GM19025 (cell line): ENCODE data around the gene NACA.
"Not testable (repeated sequence)": the region's sequence is repeated elsewhere in the genome, so short reads cannot be mapped to it uniquely, and the experiment has no call there.

Experiments used
- ATAC-seq: cut with Tn5 transposase; IDR thresholded peaks from one replicate; pipeline ENCODE4 v1.9.1; 2021; ENCODE audit warnings: mild to moderate bottlenecking, low read depth, moderate library complexity; ENCODE audit not compliant: unreplicated experiment

NACA gene

DNA sequence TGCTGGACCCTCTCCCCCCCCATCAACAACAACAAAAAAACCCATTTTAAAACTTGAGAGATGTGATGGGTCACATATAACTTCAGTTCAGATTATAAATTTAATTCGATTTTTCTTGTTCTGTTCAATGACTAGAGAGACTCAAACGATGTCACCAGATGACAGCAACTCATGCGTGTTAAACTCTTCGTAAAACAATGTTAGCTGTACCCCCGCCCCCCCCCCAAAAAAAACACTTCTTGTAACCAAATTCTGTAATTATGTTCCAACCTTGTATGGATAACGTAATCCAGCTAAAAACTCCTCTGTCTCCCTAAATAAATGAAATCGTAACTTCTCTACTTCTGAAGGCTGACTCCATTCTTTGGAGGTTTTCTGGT lies 614 bp upstream of the NACA start:
- ATAC-seq: no peak

DNA sequence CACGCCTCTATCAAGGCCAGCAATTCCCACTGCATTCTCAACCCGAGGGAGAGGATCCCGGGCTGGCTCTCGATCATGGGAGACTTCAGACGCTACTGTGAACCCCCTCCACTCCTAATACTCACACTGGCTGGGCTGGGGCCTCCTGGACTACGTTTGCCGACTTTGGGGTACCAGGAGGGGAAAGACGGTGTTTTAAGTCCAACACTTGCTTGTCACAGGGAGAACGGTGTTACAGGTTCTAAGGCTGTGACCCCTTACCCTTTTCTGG lies 463 bp downstream of the NACA start:
- ATAC-seq: no peak

DNA sequence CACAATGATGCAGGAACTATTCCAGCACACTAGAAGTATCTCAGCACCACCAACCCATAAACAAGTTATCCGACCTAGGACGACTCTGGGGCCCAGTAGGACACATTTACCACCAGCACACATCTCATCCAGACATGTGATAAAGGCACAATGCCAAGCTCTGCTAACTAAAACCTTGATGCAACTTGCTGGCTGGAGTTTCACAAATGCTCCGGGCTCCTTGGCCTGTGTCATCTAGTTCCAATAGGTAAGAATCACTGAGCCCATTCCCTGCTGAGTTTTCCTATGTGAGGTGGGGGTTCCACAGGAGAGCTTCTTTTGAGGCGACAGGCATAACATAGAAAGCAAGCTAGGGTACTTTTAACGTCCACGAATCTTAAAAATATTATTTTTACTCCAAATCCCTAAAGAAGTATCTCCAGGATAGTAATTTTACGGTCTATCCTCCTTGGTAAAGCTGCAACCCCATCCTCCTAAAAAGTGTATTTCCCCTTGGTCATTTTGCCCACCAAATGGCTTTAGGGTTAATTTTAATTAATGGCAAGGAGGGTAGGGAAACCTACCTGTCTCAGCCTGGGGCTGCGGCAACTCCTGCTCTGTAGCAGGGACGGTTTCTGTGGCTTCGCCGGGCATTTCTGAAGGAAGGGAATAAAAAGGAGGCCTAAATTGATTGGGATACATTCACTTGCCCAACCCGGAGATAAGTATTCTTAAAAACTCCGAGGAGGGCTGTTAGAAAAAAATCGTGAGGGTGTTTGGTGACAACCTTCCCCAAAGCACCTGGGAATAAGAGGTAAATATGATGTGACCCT lies 1.0 kb downstream of the NACA start:
- no peak for ATAC-seq

DNA sequence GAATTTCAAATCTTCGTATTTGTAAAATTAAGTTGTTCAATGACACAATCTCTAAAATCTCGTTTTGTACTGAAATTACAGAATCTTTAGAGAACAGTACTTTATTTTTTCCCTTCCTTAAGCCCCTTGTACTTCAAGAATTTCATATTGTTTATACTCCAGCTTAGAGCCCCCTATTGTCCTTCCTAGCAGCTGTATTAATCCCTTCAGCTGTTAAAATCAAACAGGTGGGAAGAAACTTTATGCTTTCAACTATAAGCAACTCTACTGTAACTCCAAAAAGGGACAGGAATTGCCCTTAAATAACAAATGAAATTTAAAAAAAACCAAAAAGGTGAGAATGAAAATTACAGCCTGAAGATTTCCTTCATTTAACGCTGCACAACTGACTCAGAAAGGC lies 1.7 kb downstream of the NACA start:
- ATAC-seq: no peak

DNA sequence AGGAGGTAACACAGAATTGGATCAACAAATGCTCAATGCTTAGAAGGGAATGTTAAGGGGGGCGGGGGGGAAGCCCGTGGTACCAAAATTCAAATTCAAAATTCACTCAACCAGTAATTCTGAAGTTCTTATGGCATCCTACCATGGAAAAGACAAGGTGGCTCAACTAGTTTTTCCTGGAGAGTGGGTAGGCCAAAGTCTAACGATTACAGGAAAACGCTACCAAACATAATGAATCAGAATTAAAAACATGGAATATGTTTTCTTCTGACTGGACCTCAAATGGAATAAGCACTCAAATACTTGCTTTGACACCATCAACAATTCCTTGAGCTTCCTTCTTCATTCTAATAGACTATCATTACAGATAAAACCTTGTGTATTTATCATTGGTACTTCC lies 2.3 kb downstream of the NACA start:
- ATAC-seq: no peak

DNA sequence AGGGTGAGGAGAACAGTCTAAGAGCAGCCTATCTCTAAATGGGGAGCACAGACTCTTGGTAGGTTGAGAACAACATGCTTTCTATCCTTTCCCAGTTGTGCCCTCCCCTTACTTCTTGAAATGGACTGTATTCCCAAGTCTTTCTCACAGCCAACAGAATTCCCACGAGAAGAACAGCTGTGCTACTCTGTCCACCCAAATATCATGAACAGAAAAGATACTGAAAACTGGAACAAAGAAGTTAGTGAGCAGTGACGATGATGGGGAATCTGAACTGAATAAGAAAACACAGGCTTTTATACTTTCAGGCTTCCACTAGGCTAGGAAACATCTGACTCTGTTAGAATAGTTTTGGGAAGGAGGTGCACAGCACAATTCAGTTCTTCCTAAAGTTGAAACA lies 3.4 kb downstream of the NACA start:
- no peak for ATAC-seq

DNA sequence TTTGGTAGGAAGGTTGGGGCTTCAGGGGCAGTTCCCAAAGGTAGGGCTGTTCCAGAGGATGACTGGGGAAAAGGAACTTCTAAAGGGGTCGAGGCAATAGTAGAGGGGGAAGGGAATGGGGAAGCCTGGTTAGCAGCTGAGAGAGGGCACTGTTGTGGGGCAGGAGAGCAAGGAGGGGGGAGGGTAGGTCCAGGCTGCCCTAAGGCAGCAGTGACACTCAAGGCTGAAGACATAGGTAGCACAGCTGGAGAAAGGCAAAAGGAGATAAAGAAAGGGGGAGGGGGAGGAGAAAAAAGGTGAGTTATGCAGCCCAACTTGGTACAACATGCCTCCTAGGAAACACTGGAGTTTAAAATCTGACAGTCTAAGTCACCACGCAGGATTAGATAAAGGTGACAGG lies 3.9 kb downstream of the NACA start:
- ATAC-seq: no peak

DNA sequence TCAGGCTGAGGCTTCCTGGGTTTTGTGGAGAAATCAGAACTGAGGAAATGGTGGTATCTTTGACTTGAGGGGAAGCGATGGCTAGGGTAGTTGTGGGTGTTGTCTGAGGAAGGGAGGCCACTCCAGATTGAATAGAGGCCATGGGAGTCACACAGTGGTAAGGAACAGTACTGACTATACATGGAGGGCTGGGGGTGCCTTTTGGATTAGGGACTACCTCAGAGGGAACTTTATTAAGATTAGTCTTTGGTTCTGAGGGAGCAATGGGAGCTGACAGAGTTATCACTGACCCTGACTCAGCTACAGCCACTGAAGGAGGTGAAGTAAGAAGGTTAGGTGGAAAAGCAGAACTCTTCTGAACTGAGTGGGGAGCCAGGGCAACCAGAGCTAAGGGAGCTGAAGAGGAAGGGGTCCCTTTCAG lies 4.4 kb downstream of the NACA start:
- no peak for ATAC-seq

DNA sequence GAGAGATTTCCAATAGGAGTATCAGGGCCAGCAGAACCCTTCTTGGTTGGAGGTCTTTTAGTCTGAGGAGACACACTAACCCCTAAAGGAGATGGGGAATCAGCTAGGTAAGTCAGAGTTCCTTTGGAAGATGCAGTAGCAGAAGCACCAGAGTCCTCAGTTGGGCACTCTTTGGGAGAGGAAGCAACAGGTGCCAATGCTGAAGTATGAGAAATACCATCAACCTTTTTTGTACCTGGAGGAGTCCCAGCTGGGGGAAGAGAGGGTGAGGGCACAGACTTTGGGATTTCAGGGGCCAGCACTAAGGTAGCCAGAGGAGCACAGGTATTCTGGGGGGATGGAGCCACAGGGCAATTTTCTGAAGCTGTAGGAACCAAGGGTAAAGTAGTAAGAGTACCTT lies 6.0 kb downstream of the NACA start:
- no peak for ATAC-seq

DNA sequence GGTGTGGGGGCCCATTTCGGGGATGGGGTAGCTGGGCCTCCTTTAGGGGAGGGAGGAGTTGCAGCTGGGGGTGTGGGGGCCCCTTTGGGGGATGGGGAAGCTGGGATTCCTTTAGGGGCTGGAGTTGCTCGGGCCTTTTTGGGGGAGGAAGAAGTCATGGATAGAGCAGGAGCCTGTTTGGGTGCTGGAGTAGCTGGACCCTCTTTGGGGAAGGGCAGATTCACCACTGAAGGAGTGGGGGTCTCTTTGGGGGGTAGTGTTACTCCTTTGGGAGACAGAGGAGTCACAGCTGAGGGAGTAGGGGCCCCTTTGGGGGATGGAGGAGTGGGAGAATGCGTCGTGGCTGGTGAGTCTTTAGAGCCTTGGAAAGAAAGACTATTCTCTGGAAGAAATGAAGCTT lies 6.5 kb downstream of the NACA start:
- ATAC-seq: no peak

DNA sequence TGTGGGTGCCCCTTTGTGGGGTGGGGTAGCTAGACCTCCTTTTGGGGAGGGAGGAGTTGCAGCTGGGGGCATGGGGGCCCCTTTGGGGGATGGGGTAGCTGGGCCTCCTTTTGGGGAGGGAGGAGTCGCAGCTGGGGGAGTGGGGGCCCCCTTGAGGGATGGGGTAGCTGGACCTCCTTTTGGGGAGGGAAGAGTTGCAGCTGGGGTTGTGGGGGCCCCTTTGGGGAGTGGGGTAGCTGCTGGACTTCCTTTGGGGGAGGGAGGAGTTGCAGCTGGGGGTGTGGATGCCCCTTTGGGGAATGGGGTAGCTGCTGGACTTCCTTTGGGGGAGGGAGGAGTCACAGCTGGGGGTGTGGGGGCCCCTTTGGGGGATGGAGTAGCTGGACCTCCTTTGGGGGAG lies 7.0 kb downstream of the NACA start:
- no peak for ATAC-seq

DNA sequence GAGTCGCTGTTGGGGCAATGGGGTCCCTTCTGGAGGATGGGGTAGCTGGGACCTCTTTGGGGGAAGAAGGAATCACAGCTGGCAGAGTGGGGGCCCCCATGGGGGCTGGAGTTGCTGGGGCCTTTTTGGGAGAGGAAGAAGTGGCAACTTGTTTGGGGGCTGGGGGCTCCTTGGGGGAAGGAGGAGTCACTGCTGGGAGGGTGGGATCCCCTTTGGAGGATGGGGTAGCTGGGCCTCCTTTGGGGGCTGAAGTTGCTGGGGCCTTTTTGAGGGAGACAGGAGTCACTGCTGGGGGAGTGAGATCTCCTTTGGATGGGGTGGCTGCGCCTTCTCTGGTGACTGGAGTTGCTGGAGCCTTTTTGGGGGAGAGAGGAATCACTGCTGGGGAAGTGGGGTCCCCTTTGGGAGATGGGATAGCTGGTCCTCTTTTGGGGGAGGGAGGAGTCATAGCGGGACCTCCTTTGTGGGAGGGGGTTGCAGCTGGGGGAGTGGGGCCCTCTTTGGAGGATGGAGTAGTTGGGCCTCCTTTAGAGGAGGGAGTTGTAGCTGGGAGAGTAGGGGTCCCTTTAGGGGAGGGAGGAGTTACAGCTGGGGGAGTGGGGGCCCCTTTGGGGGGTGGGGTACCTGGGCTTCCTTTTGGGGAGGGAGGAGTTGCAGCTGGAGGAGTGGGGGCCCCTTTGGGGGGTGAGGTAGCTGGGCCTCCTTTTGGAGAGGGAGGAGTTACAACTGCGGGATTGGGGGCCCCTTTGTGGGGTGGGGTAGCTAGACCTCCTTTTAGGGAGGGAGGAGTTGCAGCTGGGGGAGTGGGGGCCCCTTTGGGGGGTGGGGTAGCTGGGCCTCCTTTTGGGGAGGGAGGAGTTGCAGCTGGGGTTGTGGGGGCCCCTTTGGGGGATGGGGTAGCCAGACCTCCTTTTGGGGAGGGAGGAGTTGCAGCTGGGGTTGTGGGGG lies 7.9 kb downstream of the NACA start:
- ATAC-seq: no peak

DNA sequence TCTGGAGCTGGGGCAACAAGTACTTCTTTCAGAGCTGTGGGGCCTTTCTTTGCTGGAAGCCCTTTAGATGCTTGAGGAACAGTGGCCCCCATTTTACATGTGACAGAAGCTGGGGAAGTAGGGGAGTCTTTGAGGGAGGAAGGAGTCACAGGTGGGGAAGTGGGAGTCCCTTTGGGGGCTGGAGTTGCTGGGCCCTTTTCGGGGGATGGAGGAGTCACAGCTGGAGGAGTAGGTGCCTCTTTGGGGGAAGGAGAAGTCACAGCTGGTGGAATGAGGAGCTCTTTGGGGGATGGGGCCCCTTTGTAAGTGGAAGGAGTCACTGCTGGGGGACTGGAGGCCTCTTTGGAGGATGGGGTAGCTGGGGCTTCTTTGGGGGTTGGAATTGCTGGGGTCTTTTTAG lies 8.6 kb downstream of the NACA start:
- ATAC-seq: no peak

DNA sequence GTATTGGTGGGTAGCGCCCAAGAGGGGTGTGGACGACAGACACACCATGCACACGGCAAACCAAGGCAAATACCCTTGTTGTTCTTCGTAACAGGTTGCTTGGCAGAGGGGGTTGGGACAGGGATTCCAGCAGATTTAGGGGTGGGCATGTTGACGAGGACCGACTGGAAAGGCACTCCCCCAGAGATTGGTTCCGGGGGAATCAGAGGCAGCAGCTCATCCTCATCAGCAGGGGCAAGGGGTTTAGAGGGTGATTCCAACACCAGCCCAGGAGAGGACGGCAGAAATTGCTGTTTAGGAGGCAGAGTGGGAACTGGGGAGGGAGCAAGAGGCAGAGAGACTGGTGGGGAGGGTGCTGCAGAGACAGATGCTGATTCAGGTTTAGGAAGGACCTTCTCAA lies 9.3 kb downstream of the NACA start:
- no peak for ATAC-seq

DNA sequence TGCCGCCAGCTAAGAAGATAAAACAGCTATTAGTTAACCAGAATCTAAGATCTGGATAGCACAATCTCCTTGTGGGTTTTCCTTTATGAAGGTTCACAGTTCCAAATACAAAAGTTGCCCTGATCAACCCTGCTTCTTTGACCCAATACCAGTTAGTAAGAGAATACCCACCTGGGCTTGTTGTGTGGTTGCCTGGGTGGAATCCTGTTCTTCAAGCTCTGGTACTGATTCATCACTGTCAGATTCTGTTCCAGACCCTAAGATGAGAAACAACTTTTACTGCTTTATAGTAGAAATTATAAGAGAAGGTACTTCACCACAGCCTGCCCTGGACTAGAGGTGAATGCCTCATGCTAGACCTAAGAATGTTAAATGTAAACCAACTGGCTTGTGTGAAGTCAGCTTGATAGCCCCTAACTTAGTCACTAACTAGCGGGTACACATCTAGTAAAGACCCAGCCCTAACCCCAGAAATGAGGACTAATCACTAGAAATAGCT lies 10.6 kb downstream of the NACA start:
- ATAC-seq: no peak

DNA sequence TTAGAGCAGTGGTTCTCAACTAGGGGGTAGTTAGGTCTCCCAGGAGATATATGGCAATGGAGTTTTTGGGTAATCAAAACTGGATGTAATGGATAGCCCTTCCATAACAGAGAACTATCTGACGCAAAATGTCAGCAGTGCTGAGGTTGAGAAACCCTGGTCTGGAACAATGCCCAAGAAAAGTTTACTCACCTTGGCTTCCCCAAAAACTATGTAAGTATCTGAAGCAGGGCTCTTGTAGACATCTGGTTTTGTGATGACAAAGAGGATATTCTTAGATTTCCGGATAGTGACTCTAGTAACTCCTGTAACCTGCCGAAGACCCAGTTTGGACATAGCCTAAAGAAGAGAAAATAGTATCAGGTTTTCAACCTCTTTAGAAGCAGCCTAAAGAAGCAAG lies 11.8 kb downstream of the NACA start:
- ATAC-seq: no peak

DNA sequence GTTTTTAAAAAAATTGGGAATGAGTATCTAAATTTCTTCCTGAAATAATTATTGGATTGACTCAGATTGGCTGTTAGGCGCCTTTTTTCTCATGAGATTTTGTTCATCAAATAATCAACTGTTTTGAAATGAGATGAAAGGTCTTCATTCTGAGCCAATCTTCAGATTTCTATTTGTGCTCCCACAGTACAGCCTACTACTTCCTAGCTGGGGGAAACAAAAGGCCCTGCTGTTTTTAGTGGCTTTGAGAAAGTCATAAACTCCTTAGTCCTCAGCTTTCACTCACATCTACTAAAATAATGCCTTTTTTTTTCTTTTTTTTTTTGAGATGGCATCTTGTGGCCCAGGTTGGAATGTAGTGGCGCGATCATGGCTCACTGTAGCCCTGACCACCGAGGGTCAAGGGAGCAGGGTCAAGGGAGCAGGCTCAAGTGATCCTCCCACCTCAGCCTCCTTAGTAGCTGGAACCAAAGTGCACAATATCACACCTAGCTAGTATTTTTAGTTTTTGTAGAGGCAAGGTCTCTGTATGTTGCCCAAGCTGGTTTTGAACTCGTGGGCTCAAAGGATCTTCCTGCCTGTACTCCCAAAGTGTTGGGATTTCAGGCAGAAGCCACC lies 15.2 kb downstream of the NACA start:
- no peak for ATAC-seq

DNA sequence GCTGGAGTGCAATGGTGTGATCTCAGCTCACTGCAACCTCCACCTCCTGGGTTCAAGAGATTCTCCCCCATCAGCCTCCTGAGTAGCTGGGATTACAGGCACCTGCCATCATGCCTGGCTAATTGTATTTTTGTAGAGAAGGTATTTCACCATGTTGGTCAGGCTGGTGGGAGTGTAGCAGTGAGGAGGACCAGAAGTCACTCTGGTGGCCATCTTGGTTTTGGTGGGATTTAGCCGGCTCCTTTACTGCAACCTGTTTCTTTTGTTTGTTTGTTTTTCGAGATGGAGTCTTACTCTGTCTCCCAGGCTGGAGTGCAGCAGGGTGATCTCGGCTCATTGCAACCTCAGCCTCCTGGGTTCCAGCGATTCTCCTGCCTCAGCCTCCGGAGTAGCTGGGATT lies 20.6 kb downstream of the NACA start:
- not testable (repeated sequence) for ATAC-seq

DNA sequence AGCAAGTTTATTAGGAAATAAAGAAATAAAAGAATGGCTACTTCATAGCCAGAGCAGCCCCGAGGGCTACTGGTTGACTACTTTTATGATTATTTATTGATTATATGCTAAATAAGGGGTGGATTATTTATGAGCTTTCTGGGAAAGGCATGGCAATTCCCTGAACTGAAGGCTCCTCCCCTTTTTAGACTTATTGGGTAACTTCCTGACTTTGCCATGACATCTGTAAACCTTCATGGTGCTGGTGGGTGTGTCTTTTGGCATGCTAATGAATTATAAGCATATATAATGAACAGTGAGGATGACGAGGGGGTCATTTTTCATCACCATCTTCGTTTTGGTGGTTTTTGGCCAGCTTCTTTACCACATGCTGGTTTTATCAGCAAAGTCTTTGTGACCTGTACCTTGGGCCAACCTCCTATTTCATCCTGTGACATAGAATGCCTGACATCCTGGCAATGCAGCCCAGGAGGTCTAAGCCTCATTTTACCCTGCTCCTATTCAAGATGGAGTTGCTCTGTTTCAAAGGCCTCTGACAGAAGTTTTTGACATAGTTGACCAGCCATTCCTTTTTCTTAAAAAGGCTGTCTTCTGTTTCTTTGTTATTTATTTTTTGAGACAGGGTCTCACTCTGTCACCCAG lies 26.0 kb downstream of the NACA start:
- no peak for ATAC-seq

DNA sequence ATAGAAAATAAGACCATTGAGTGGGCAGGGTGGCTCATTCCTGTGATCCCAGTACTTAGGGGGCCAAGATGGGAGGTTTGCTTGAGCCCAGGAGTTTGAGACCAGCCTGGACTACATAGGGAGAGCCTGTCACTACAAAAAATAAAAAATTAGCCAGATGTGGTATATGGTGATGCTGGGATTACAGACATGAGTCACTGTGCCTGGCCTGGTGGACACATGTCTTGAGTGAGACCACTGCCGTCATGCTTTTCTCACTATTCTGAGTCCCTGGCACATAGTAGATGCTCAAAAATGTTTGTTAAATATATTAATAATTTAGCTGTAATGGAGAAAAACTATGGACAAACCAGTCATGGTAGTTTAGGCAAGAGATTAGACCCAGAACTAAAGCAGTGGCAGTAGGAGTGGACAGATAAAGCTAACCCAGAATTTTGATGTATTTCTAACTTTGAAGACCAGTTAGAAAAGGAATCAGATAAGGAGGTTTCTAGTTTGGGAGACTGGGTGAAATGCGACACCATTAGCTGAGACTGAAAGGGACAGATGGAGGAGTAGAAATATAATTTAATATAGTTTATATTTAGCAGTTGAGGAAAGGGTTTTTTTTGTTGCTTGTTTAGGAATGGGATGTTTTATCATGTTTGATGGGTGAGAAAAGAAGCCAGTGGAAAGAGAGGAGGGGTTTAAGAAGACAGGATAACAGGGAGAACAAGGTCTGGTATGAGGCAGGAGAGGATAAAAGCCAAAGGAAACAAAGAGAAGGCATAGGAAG lies 29.6 kb downstream of the NACA start:
- ATAC-seq: no peak
